ENCODE data around the gene PAGE4.

PAGE4 gene, protein sequence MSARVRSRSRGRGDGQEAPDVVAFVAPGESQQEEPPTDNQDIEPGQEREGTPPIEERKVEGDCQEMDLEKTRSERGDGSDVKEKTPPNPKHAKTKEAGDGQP

DNA sequence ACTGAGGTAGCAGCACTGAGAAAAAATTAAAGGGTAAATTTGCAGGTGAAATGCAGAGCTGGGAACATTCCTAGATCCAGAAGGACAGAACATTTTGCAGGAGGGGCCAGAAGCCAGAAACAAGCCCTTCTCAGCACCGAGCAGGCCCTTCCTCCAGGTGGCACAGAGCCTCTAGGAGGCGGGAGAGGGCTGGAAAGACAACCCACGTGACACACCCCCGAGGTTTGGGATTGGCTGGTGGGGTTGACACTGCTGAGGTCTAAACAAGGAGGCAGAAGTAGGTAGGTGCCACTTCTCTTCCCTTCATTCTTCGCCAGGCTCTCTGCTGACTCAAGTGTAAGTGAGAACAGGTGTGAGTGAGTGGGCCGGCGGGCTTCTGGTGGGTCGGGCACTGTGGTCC, at the start of gene PAGE4:
PAGE4 (plus strand) TSS at position 288 of the 400 bp plus-strand sequence. CDS start 1,126 bp downstream, outside the sequence.
- DNase-seq: no peak

DNA sequence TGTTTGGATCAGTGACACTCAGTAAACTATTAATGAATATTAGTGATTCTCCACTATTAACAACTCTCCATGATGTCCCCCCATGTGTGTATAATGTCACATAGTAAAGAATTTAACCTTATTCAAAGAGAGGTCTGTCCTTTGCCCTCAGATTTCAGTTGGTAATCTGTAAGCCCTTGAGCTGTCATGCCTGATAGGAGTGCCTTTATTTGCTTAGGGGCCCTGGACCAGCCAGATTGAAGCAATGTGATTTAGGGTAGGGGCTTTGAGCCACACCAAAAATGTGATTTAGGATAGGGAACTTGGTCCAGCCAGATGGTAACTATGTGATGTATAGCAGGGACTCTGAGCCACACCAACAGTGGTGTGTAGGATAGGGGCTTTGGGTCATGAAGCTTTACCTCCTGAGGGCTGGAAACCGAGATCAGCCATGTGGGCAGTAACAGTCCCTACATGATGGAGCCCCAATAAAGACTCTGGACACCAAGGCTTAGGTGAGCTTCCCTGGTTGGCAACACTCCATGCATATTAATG, 44.3 kb upstream of the PAGE4 start:
- no peak for DNase-seq

- DNase-seq: no peak
These were observed 36.7 kb upstream of the PAGE4 start for GRCh38 chrX:49792376-49792775.

- no peak for DNase-seq
These were observed 35.4 kb upstream of the PAGE4 start for GRCh38 chrX:49793686-49794085.

- DNase-seq: no peak
These were observed 29.3 kb upstream of the PAGE4 start for GRCh38 chrX:49799828-49800227.

- DNase-seq: no peak
These were observed 19.0 kb upstream of the PAGE4 start for GRCh38 chrX:49809891-49810632.

GRCh38 chrX:49812177-49812576, 16.9 kb upstream of the PAGE4 start:
- DNase-seq: no peak

DNA sequence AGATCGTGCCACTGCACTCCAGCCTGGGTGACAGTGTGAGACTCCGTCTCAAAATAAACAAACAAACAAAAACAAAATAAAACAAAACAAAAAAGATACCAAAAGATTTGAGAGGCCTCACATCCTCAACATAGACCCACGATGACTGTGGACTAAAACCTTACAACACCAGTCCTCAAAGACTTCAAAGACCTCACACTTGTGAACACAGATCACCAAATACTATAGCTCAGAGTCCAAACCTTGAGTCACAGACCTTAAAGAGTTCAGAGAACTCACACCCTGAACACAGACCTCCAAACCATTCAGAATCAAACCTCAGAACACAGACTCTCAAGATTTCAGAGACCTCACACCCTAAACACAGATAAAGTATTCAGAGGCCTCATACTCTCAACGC, 12.7 kb upstream of the PAGE4 start:
- DNase-seq: no peak

GRCh38 chrX:49838374-49838773, 9.3 kb downstream of the PAGE4 start:
- DNase-seq: peak; percentile 8 to 36

DNA sequence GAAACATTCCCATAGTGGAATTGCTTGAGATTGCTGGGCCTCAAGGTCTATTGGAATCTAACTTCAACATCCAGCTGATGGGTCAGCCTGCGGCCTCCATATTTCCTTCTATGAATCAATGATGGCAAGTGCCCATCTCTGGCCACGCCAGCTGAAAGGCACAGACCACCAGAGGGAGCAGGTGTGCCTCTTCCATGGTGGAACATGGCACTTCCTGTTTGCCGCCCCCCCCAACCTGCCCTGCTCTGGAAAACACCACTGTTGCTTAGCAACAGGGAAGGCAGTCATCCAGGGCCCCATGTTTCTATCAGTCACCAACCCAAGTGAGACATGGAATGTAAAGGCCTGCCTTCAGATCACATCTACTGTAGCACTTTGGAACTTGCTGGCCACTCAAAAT, 11.6 kb downstream of the PAGE4 start:
- peak; percentile 81 to 88 for DNase-seq

- DNase-seq: no peak
These were observed 13.5 kb downstream of the PAGE4 start for GRCh38 chrX:49842621-49843020.

DNA sequence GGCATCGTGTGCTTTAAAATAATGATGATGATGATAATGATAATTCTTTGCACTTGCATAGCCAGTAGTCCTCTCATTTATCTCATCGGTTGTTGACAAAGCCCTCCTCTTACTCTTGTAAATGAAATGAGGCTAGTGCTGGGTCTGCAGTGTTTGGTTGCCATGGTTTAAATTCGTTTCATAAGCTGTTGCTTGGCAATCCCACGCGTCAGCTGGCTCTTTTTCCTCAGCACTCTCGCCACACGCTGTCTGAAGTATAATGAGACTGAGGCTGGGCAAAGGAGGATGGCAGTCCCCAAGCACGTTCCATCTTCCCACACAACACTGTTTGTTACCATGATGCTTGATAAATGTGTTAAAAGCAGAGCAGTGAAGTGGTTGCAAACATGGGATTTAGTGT, 15.5 kb downstream of the PAGE4 start:
- DNase-seq: peak in 1 of 2 experiments; percentile 29

GRCh38 chrX:49845701-49846403, 16.7 kb downstream of the PAGE4 start:
- DNase-seq: no peak

DNA sequence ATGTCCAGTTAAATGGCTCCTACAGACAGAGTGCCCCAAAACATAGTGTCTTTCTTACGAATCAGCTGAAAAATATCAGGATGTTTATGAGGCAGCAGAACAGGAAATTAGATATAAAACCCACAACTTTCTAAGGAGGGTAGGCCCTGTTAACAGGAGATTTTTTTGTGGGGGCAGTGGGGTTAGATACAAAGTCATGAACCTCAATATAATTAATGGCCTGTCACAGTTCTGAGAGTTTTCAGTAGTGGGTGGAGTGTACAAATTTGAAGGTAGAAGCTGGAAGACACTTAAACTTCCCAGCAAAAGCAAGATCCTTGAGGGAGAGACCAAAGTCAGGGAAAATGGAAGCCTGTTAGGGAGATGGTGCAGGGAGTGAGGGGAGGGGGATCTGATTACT, 17.4 kb downstream of the PAGE4 start:
- no peak for DNase-seq

DNA sequence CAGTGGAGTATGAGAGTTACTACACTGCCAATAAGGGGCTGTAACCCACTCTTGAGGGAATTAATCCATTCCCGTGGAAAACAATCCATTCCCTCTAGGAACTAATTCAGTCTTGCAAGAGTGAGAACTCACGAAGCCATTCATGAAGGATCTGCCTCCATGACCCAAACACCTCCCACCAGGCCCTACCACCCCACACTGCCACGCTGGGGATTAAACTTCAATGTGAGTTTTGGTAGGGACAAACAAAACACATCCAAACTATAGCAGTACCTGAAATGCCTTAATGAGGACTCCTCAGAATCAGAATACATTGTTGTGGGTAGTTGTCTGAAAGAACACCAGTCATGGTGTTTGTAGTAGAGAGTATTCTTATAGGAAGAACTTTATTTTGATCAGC, 19.2 kb downstream of the PAGE4 start:
- no peak for DNase-seq

GRCh38 chrX:49850028-49850427, 20.9 kb downstream of the PAGE4 start:
- DNase-seq: no peak

DNA sequence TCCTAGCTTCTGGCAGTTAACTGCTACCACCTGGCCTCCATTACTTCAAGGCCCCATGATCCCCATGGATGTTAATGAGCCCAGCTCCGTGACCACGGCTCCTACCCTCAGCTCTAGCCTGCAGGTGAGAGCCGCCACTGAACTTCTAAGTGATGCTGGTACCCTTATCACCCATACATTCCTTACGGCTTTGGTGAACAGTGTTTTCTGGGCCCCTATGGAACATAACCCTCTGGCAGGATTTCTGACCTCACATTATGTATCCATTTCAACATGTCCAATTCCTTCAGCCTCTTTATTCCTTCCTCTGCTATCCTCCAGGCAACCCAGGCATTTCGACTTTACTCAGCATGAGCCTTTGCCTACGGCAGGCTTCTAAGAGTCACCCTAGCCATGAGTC, 24.6 kb downstream of the PAGE4 start:
- no peak for DNase-seq

DNA sequence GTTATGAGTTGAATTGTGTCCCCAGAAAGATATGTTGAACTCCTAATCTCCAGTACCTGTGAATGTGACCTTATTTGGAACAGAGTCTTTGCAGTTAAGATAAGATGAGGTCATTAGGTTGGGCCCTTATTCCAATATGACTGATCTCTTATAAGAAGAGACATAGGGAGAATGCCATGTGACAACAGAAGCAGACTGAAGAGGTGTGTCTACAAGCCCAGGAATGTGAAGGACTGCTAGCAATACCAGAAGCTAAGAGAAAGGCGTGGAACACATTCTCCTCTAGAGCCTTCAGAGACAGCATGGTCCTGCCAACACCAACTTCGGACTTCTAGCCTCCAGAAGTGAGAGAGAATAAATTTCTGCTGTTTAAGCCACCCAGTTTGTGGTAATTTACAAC, 27.7 kb downstream of the PAGE4 start:
- DNase-seq: no peak

GRCh38 chrX:49858341-49858740, 29.2 kb downstream of the PAGE4 start:
- no peak for DNase-seq

DNA sequence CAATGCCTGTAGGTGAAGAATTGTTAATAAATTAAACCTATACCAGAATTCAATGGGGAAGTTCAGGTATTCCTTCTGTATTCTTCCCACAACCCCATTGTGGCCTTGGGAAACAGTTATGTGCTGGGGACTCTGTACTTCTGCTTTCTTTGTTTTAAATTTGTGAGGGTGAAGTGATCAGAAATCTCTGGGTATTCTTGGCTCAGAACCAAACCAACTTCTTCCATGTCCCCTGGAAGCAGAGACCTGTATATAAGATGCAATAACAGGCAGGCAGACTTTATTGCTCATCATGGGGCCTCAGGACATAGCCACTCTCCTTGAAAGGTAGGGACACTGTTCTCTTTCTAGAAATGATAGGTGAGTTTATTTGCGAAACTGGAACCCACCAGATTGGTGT, 30.4 kb downstream of the PAGE4 start:
- no peak for DNase-seq

- DNase-seq: no peak
These were observed 31.9 kb downstream of the PAGE4 start for GRCh38 chrX:49860867-49861535.

DNA sequence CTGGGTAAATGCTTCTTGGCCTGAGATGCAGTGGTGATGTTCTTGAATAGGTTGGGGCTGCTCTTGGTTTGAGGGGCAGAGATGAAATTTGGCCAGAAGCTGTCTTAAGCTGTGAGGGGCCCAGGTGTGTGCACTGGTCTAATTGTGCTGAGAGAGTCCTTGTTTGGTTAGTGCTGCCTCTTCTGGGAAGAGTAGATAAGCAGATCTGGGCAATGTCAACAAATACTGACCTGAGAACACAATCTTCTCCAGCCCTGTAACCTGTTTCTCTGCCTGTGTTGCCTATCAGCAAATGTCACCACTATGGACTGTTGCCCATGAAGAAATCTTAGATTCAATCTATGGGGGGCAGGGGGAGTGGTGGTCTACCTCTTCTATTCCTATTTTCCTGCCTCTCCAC, 33.0 kb downstream of the PAGE4 start:
- no peak for DNase-seq

DNA sequence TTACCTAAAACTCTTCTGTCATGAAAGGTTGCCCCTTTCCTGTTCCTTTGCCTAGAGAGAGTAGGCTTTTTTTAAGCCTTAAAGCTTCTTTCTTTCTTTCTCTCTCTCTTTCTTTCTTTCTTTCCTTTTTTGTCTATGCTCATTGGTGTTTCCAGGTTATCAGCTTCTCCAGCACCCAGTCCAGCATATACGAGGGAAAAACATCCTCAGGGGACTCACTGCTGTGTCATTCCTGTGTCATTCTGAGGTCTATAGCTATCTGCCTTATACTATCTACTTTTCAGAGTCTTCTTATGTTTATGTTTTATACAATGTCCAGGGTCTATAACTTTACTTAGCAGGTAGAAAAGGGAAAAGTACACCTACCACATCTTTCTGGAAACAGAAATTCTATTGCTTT, 39.6 kb downstream of the PAGE4 start:
- DNase-seq: no peak

GRCh38 chrX:49876750-49877149, 47.6 kb downstream of the PAGE4 start:
- DNase-seq: peak; percentile 9 to 21
